RWPE1 (cell line): ENCODE measurements around the gene PRR14.

Experiments
- CTCF ChIA-PET: fragments of 350-600 bp; sonication (Branson Sonifier 250); formaldehyde crosslinking; extraction: SDS; loops from one replicate; lab custom pipeline; 2021; lab: Yijun Ruan, JAX
- POLR2A ChIA-PET: fragments of 400-600 bp; formaldehyde crosslinking; extraction: SDS; loops from one replicate; lab custom pipeline; 2020; ENCODE audit warnings: antibody characterized with exemption; ENCODE audit not compliant: low non-redundant PET; lab: Yijun Ruan, JAX
- DNase-seq: peaks from one replicate; pipeline ENCODE4 v3.0.0; 2012; ENCODE audit warnings: low spot score
- H3K27ac ChIP-seq: fragments of 450-650 bp; 2 replicates; pipeline ENCODE4 v1.5.1; 2017
- TF ChIP-seq, protein P1 (sequence below): fragments of 450-650 bp; conservative IDR thresholded peaks from 2 replicates; pipeline ENCODE4 v1.5.1; 2017; ENCODE audit warnings: low read depth, mild to moderate bottlenecking

The PRR14 gene

GRCh38 chr16:30667361-30667905 lies 16.7 kb downstream of the PRR14 start:
- H3K27ac ChIP-seq = peak overlapping the region; percentile 17
- TF ChIP-seq, protein P1, sequence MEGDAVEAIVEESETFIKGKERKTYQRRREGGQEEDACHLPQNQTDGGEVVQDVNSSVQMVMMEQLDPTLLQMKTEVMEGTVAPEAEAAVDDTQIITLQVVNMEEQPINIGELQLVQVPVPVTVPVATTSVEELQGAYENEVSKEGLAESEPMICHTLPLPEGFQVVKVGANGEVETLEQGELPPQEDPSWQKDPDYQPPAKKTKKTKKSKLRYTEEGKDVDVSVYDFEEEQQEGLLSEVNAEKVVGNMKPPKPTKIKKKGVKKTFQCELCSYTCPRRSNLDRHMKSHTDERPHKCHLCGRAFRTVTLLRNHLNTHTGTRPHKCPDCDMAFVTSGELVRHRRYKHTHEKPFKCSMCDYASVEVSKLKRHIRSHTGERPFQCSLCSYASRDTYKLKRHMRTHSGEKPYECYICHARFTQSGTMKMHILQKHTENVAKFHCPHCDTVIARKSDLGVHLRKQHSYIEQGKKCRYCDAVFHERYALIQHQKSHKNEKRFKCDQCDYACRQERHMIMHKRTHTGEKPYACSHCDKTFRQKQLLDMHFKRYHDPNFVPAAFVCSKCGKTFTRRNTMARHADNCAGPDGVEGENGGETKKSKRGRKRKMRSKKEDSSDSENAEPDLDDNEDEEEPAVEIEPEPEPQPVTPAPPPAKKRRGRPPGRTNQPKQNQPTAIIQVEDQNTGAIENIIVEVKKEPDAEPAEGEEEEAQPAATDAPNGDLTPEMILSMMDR = no peak
- no peak for DNase-seq
- ChIA-PET POLR2A (interaction anchor here (0.5 to 0.6 kb wide), 2 partner anchors 20 to 233 kb away, joined by 4 to 6 read pairs; no protein-coding TSS in a partner anchor), CTCF (no interaction called here)

GRCh38 chr16:30668393-30668792 lies 17.6 kb downstream of the PRR14 start:
- POLR2A ChIA-PET = no interaction called here
- H3K27ac ChIP-seq = no peak overlapping the region
- DNase-seq = no peak
- CTCF ChIA-PET = no interaction called here
- TF ChIP-seq, protein P1 = no peak

DNA sequence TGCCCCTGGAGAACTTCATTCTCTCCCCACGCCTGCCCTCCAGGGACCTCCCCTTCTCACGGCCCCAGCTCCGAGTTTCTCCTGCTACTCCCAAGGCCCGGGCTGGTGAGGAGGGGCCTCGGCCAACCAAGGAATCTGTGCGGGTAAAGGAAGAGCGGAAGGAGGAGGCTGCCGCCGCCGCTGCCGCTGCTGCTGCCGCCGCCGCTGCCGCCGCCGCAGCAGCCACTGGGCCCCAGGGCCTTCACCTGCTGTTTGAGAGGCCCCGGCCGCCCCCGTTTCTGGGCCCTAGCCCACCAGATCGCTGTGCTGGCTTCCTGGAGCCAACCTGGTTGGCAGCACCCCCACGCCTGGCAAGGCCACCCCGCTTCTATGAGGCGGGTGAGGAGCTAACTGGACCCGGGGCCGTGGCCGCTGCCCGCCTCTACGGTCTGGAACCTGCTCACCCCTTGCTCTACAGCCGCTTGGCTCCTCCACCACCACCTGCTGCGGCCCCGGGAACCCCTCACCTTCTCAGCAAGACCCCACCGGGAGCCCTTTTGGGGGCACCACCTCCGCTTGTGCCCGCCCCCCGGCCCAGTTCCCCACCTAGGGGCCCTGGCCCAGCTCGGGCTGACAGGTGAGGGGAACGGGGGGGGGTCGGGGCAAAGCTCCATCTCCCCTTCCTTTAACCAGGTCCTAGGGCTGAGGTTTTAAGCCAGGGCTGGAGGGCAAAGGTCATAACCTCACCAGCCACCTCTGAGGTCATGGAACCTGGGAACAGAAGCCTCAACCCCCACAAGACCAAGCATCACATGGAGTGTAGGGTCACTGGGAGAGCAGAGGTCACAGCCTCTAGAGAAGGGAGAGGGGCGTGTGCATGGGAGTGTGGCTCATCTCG lies 18.5 kb downstream of the PRR14 start:
- TF ChIP-seq, protein P1 = no peak
- H3K27ac ChIP-seq = no peak overlapping the region
- ChIA-PET POLR2A (no interaction called here), CTCF (no interaction called here)
- DNase-seq = no peak

DNA sequence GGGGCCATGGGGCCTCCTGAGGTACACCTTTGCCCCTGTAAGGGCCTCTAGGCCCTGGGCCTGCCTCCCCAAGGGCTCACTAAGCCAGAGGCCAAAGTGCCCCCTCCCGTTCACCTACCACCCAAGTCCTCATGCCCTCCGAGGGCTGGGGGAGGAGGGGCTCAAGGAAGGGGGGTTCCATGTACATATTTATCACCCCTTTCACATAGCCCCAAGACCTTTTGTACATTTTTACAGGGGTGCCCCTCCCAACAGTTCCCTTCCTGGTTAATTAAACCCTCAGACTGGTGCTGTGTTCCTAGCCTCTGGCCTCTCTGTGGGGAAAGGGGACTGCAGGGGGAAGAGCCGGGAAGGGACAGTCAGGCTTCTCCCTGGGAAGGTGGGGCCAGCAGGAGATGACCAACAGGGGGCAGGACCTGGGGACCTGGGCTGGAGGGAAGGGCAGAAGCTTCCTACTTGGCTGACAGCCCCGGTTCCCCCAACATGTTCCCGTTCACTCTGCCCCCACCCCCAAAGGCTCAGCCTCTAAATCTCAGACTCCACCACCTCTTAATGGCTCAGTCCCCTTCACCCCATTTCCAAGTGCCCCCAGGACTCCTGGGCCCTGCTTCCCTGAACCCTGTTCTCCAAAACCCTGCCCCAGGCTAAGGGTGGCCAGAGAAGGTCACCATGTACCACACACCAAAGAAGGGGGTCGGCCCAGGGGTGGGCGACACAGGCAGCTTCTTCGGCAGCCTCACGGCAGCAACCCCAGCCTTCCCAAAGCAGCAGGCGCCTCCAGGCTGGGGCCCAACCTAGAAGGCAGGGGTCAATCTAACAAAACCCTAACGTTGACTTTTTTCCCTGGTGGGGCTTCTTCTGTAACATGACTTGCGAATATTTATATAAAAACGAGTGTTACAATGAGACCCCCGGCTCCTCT lies 19.4 kb downstream of the PRR14 start:
- TF ChIP-seq, protein P1 = no peak
- ChIA-PET CTCF (no interaction called here), POLR2A (no interaction called here)
- DNase-seq = no peak
- H3K27ac ChIP-seq = peak overlapping the region; percentile 11

DNA sequence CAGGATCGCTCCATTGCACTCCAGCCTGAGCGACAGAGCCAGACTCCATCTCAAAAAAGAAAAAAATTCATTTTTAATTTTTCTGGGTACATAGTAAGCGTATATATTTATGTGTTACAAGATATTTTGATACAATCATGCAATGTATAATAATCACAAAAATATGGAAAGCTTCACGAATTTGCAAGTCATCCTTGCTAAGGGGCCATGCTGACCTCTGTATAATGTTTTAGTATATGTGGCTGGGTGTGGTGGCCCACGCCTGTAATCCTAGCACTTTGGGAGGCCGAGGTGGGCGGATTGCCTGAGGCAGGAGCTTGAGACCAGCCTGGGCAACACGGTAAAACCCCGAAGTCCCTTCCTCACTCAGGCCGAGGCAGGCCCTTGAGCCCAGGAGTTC lies 24.4 kb downstream of the PRR14 start:
- ChIA-PET CTCF (no interaction called here), POLR2A (no interaction called here)
- no peak overlapping the region for H3K27ac ChIP-seq
- no peak for DNase-seq
- TF ChIP-seq, protein P1 = no peak

DNA sequence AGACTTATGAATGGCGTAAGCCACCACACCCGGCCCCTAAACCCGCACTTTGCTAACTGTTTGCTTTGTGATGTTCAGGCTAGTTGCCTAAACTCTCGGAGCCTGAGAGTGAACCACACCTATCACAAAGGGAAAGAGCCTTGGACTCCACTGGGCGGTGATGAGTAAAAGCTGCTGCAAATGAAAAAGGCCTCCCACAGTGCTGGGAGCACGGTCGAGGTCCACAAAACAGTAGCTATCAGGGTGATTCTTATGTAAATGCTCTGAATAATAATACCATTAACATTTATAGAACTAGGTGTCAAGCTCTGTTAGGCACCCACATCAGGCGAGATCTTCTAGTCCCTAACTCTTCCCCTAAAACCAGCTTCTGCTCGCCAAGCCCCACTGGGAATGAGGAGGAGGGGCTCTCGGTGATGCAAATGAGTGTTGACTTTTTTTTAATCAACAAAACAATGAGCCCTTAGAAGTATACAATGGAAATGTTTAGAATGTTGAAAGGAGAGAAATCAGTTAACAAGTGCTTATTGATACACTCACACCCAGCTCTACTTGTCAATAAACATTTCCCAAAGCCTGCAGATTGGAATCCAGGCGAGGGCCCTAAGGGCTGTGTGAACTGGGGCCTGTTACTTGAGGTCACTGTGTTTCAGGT lies 27.3 kb downstream of the PRR14 start:
- DNase-seq = no peak
- TF ChIP-seq, protein P1 = no peak
- H3K27ac ChIP-seq = no peak overlapping the region
- ChIA-PET POLR2A (no interaction called here), CTCF (no interaction called here)
